ENCODE data around the gene KIF7.

The KIF7 gene

DNA sequence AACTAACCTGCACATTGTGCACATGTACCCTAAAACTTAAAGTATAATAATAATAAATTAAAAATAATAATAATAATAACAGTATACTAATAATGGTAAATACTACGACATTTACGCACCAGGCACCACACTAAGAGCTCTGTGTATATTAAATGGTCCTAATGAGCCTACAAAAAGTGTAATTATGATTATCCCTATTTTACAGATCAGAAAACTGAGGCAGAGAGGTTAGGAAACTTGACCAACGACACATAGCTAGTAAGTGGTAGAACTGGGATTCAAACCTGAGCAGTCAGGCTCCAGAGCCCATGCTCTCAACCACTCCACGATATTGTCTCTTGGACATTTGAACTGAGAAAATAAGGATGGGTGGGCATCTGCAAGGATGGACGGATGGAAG, 15.0 kb downstream of the KIF7 start:
- Histone ChIP-seq H3K27ac (ENCODE audit: low read depth, low read length, poor library complexity, severe bottlenecking) (no peak overlapping the region), H3K9ac (ENCODE audit: low read length) (no peak overlapping the region), H3K9me3 (ENCODE audit: low read length) (no peaks in the 10 kb centered on the region), H2AFZ (ENCODE audit: low read length) (no peak overlapping the region), H3K36me3 (ENCODE audit: insufficient read depth, low read length) (no peaks in the 10 kb centered on the region), H3K27me3 (ENCODE audit: insufficient read depth, low read length) (no peaks in the 10 kb centered on the region), H3K9me2 (ENCODE audit: low read depth, low read length) (no peaks in the 10 kb centered on the region), H4K20me1 (ENCODE audit: insufficient read depth, low read length) (no peaks in the 10 kb centered on the region), H3K79me2 (ENCODE audit: insufficient read depth, low read length) (no peaks in the 10 kb centered on the region), H3F3A (ENCODE audit: insufficient read depth, low read length) (no peaks in the 10 kb centered on the region), H3K4me3 (ENCODE audit: low read depth, low read length, poor library complexity, severe bottlenecking) (no peak overlapping the region), H3K4me2 (ENCODE audit: low read length) (no peak overlapping the region), H3K4me1 (ENCODE audit: insufficient read depth, low read length, severe bottlenecking) (no peaks in the 10 kb centered on the region)
- TF ChIP-seq EZH2 (IDR thresholded peaks at IDR 0.05; ENCODE audit: borderline replicate concordance, low read length) (no peak), CTCF (IDR thresholded peaks at IDR 0.05; ENCODE audit: low read length) (no peak)

- no peaks in the 10 kb centered on the region for H3K4me1 ChIP-seq (ENCODE audit: insufficient read depth, low read length, severe bottlenecking)
- peaks cover 29% of the 10 kb centered on the region for H3K36me3 ChIP-seq (ENCODE audit: insufficient read depth, low read length)
- H2AFZ ChIP-seq (ENCODE audit: low read length) = no peak overlapping the region
- H3F3A ChIP-seq (ENCODE audit: insufficient read depth, low read length) = no peaks in the 10 kb centered on the region
- H3K79me2 ChIP-seq (ENCODE audit: insufficient read depth, low read length) = no peaks in the 10 kb centered on the region
- no peaks in the 10 kb centered on the region for H4K20me1 ChIP-seq (ENCODE audit: insufficient read depth, low read length)
- no peak for TF ChIP-seq EZH2 (IDR thresholded peaks at IDR 0.05; ENCODE audit: borderline replicate concordance, low read length)
- TF ChIP-seq CTCF (IDR thresholded peaks at IDR 0.05; ENCODE audit: low read length) = no peak
- H3K27ac ChIP-seq (ENCODE audit: low read depth, low read length, poor library complexity, severe bottlenecking) = no peak overlapping the region
- no peak overlapping the region for H3K4me2 ChIP-seq (ENCODE audit: low read length)
- H3K27me3 ChIP-seq (ENCODE audit: insufficient read depth, low read length) = no peaks in the 10 kb centered on the region
- no peak overlapping the region for H3K9ac ChIP-seq (ENCODE audit: low read length)
- no peaks in the 10 kb centered on the region for H3K9me2 ChIP-seq (ENCODE audit: low read depth, low read length)
- H3K4me3 ChIP-seq (ENCODE audit: low read depth, low read length, poor library complexity, severe bottlenecking) = no peak overlapping the region
- 0 out of 2 replicates have a peak, but pooled peaks cover 6% of the 10 kb centered on the region for H3K9me3 ChIP-seq (ENCODE audit: low read length)
Observed at GRCh38 chr15:89633585-89633984, 21.7 kb downstream of the KIF7 start.

DNA sequence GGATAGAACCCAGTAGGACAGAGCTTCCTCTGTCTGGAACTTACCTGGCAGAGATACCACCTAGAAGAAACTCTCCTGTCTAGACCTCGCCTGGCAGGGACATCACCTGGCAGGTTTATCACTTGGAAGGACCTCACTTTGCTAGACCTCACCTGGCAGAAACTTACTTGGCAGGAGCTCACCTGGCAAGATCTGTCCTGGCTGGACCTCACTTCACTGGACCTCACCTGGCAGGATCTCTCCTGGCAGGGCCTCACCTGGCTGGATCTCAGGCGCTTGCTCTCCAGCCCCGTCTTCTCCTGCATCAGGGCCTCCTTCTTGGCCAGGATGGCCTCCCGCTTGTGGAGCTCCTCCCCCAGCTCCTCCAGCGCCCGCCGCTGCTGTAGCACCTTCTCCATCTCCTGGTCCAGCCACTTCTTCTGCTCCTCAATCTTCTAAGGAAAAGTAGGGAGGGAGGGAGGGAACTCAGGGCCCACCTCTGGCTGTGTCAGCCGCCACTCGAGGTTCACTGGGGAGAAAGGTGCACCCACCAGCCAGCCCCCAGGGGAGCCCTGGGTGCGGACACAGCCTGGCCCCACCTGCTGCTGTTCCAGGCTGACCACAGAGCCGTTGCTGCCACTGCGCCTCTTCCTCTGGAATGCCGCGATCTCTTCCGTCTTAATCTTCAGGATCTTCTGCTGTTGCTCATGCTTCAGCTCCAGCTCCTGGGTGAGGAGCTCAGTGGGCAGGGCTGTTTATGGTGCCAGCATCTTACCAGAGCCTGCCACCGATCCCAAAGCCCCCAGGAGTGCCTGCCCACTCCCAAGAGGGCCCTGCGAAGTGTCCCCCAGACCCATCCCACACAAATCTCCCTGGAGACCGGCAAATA, 22.5 kb downstream of the KIF7 start:
- Histone ChIP-seq H3K36me3 (ENCODE audit: insufficient read depth, low read length) (peaks cover 37% of the 10 kb centered on the region), H3K9me2 (ENCODE audit: low read depth, low read length) (no peaks in the 10 kb centered on the region), H3K4me2 (ENCODE audit: low read length) (no peak overlapping the region), H3K27ac (ENCODE audit: low read depth, low read length, poor library complexity, severe bottlenecking) (no peak overlapping the region), H3K79me2 (ENCODE audit: insufficient read depth, low read length) (no peaks in the 10 kb centered on the region), H3K27me3 (ENCODE audit: insufficient read depth, low read length) (no peaks in the 10 kb centered on the region), H3K9me3 (ENCODE audit: low read length) (0 out of 2 replicates have a peak, but pooled peaks cover 6% of the 10 kb centered on the region), H3K4me3 (ENCODE audit: low read depth, low read length, poor library complexity, severe bottlenecking) (no peak overlapping the region), H3K4me1 (ENCODE audit: insufficient read depth, low read length, severe bottlenecking) (no peaks in the 10 kb centered on the region), H2AFZ (ENCODE audit: low read length) (no peak overlapping the region), H4K20me1 (ENCODE audit: insufficient read depth, low read length) (no peaks in the 10 kb centered on the region), H3K9ac (ENCODE audit: low read length) (no peak overlapping the region), H3F3A (ENCODE audit: insufficient read depth, low read length) (no peaks in the 10 kb centered on the region)
- TF ChIP-seq CTCF (IDR thresholded peaks at IDR 0.05; ENCODE audit: low read length) (no peak), EZH2 (IDR thresholded peaks at IDR 0.05; ENCODE audit: borderline replicate concordance, low read length) (no peak)

Data from OCI-LY1 (cell line).